IMR-90 (cell line): ENCODE measurements around the gene HS2ST1. TPM values are rescaled to one million over a fixed set of nuclear protein-coding genes. Genes with fewer than 3 reads are reported as not detected.
A peak's percentile ranks its signal among the peaks of the same experiment; 100 is the strongest.

Experiments used
- ATAC-seq: fragments of 200-7000 bp; cut with Tn5 transposase; 2 replicates; pipeline ENCODE4 v1.9.1; 2020; ENCODE audit warnings: low read depth, mild to moderate bottlenecking, moderate library complexity
- BruUV-seq: library from RNA; stranded (reverse); fragments of 400-500 nt; replicated peaks from 2 replicates; lab custom pipeline; 2021; lab: Mats Ljungman, UMichigan
- CTCF ChIA-PET: fragments of 300-600 bp; formaldehyde crosslinking; extraction: SDS; loops from one replicate; lab custom pipeline; 2021; ENCODE audit warnings: antibody characterized with exemption; lab: Yijun Ruan, JAX
- POLR2A ChIA-PET: fragments of 300-600 bp; sonication (Branson Sonifier 250); formaldehyde crosslinking; loops from one replicate; lab custom pipeline; 2022; ENCODE audit warnings: antibody characterized with exemption; ENCODE audit not compliant: unreplicated experiment; lab: Charles Lee
- DNase-seq: peaks from one replicate; pipeline ENCODE4 v3.0.0; 2013
- H2AFZ ChIP-seq: replicated peaks from 2 replicates; pipeline ENCODE3; 2013; ENCODE audit warnings: low read length, mild to moderate bottlenecking; ENCODE audit not compliant: poor library complexity
- H2AK5ac ChIP-seq: 2 replicates; pipeline ENCODE4 v1.6.1; 2013; ENCODE audit warnings: low read depth, low read length, inconsistent platforms
- H2AK9ac ChIP-seq: replicated peaks from 2 replicates; pipeline ENCODE3; 2013; ENCODE audit warnings: mild to moderate bottlenecking, low read depth, low read length, moderate library complexity; ENCODE audit not compliant: poor library complexity
- H2BK120ac ChIP-seq: 2 replicates; pipeline ENCODE4 v1.6.1; 2013; ENCODE audit warnings: low read depth, low read length, inconsistent platforms
- H2BK15ac ChIP-seq: 3 replicates; pipeline ENCODE4 v1.6.1; 2013; ENCODE audit warnings: low read depth, low read length, inconsistent platforms
- H2BK20ac ChIP-seq: 2 replicates; pipeline ENCODE4 v1.6.1; 2013; ENCODE audit warnings: low read depth, mild to moderate bottlenecking, inconsistent platforms, low read length, moderate library complexity
- H2BK5ac ChIP-seq: 2 replicates; pipeline ENCODE4 v1.6.1; 2013; ENCODE audit warnings: mild to moderate bottlenecking, low read depth, low read length, inconsistent platforms; ENCODE audit not compliant: poor library complexity, severe bottlenecking
- H3K14ac ChIP-seq: replicated peaks from 2 replicates; pipeline ENCODE4 v1.6.1; 2013; ENCODE audit warnings: low read depth, low read length, inconsistent platforms
- H3K18ac ChIP-seq: 2 replicates; pipeline ENCODE4 v1.6.1; 2013; ENCODE audit warnings: low read depth, low read length, control low read depth
- H3K23ac ChIP-seq: 2 replicates; pipeline ENCODE4 v1.6.1; 2013; ENCODE audit warnings: low read depth, low read length, inconsistent platforms
- H3K27ac ChIP-seq: 2 replicates; pipeline ENCODE4 v1.5.1; 2013; ENCODE audit warnings: mild to moderate bottlenecking, control low read depth, low read length; ENCODE audit not compliant: insufficient read depth
- H3K27me3 ChIP-seq: 2 replicates; pipeline ENCODE4 v1.6.1; 2013; ENCODE audit warnings: low read length; ENCODE audit not compliant: control insufficient read depth, insufficient read depth
- H3K36me3 ChIP-seq: 2 replicates; pipeline ENCODE4 v1.6.1; 2013; ENCODE audit warnings: low read length, mixed read lengths; ENCODE audit not compliant: control insufficient read depth, insufficient read depth
- H3K4ac ChIP-seq: 2 replicates; pipeline ENCODE4 v1.6.1; 2013; ENCODE audit warnings: low read depth, low read length, inconsistent platforms
- H3K4me1 ChIP-seq: 2 replicates; pipeline ENCODE4 v1.6.1; 2013; ENCODE audit warnings: low read length, mixed read lengths; ENCODE audit not compliant: control insufficient read depth, insufficient read depth
- H3K4me2 ChIP-seq: 2 replicates; pipeline ENCODE4 v1.6.1; 2013; ENCODE audit warnings: low read depth, mild to moderate bottlenecking, control low read depth, low read length, moderate library complexity
- H3K4me3 ChIP-seq: 2 replicates; pipeline ENCODE4 v1.5.1; 2013; ENCODE audit warnings: low read depth, mild to moderate bottlenecking, control low read depth, low read length, moderate library complexity; ENCODE audit not compliant: insufficient read depth
- H3K56ac ChIP-seq: 2 replicates; pipeline ENCODE4 v1.6.1; 2013; ENCODE audit warnings: low read length, inconsistent platforms; ENCODE audit not compliant: insufficient read depth; ENCODE audit errors: extremely low read depth
- H3K79me1 ChIP-seq, 2 experiments: 2 replicates each; pipeline ENCODE4 v1.6.1; 2013; ENCODE audit warnings: low read length in 2 of 2, inconsistent platforms in 1 of 2, low read depth in 1 of 2
- H3K9ac ChIP-seq: 2 replicates; pipeline ENCODE4 v1.6.1; 2013; ENCODE audit warnings: low read depth, low read length, control low read depth
- H3K9me1 ChIP-seq: 2 replicates; pipeline ENCODE4 v1.6.1; 2013; ENCODE audit warnings: low read length, inconsistent platforms; ENCODE audit not compliant: insufficient read depth
- H3K9me3 ChIP-seq: 2 replicates; pipeline ENCODE4 v1.6.1; 2013; ENCODE audit warnings: low read length; ENCODE audit not compliant: control insufficient read depth, insufficient read depth
- H4K20me1 ChIP-seq: 2 replicates; pipeline ENCODE4 v1.6.1; 2013; ENCODE audit warnings: low read length, inconsistent platforms; ENCODE audit not compliant: insufficient read depth
- H4K5ac ChIP-seq: 2 replicates; pipeline ENCODE4 v1.6.1; 2013; ENCODE audit warnings: mild to moderate bottlenecking, low read depth, low read length, control low read depth
- H4K8ac ChIP-seq, 2 experiments: 2 replicates each; pipeline ENCODE4 v1.6.1; 2013; ENCODE audit warnings: low read depth in 2 of 2, low read length in 2 of 2, control low read depth in 1 of 2, inconsistent platforms in 1 of 2
- H4K91ac ChIP-seq: 2 replicates; pipeline ENCODE4 v1.6.1; 2013; ENCODE audit warnings: low read depth, low read length, inconsistent platforms; ENCODE audit not compliant: insufficient read depth
- CEBPB ChIP-seq: IDR thresholded peaks from 2 replicates; pipeline ENCODE4 v1.6.1; 2012; ENCODE audit warnings: low read depth, low read length, improper control_type of control experiment
- CHD1 ChIP-seq: IDR thresholded peaks from 2 replicates; pipeline ENCODE4 v1.6.1; 2012; ENCODE audit warnings: low read depth, low read length, improper control_type of control experiment
- CTCF ChIP-seq: conservative IDR thresholded peaks from 2 replicates; pipeline ENCODE4 v1.5.1; 2012; ENCODE audit warnings: mild to moderate bottlenecking, low read depth, low read length, improper control_type of control experiment
- POLR2A ChIP-seq: IDR thresholded peaks from 2 replicates; pipeline ENCODE4 v1.6.1; 2012; ENCODE audit warnings: mild to moderate bottlenecking, low read depth, low read length
- RCOR1 ChIP-seq: IDR thresholded peaks from 2 replicates; pipeline ENCODE4 v1.6.1; 2012; ENCODE audit warnings: mild to moderate bottlenecking, low read length, improper control_type of control experiment; ENCODE audit not compliant: insufficient replicate concordance
- USF2 ChIP-seq: fragments of 150-350 bp; IDR thresholded peaks from 2 replicates; pipeline ENCODE4 v1.6.1; 2017; ENCODE audit warnings: mild to moderate bottlenecking, antibody characterized with exemption, low read length, low read depth
- WGBS, 2 experiments: methylation state at CpG; one replicate each; pipeline versions ENCODE4 v1.1.5 to v1.1.7; 2013; ENCODE audit warnings: missing lambda C conversion rate in 2 of 2; ENCODE audit not compliant: insufficient read length in 1 of 2; ENCODE audit errors: extremely low coverage in 2 of 2; 5-methylcytosine and 5-hydroxymethylcytosine counted together
- dilution Hi-C: fragments of 300-500 bp; cut with HindIII; formaldehyde crosslinking; loops from one replicate; pipeline ENCODE4 v1.14.3; 2018; ENCODE audit warnings: low sequenced_read_pairs; ENCODE audit not compliant: unreplicated experiment
- in situ Hi-C: fragments of 300-500 bp; cut with MboI; formaldehyde crosslinking; loops from 3 replicates; pipeline ENCODE4 v1.14.3; 2019; ENCODE audit warnings: low sequenced_read_pairs, inconsistent platforms, mixed read lengths
- intact Hi-C: fragments of 100-400 bp; cut with micrococcal nuclease; formaldehyde crosslinking; loops from 2 replicates; pipeline ENCODE4 v1.10.0; 2022
- polyA plus RNA-seq, 3 experiments: library from polyadenylated mRNA; depleted of rRNA; stranded (reverse); fragments of >200 nt; gene quantifications; 2 replicates each; pipeline ENCODE4 v1.2.3, GENCODE V29; 2012; ENCODE audit warnings: low replicate concordance in 1 of 3
- total RNA-seq: library from RNA; depleted of rRNA; stranded (reverse); fragments of >200 nt; gene quantifications from 2 replicates; pipeline ENCODE4 v1.2.3, GENCODE V29; 2012

HS2ST1 gene
- total and polyA plus RNA-seq, 2 of the 4 experiments (the other 2 are of a cell fraction) = 7.8 to 13.1 TPM

- BruUV-seq = no TSS peak
- H2BK5ac ChIP-seq = no peak overlapping the region
- ChIA-PET POLR2A (no interaction called here), CTCF (interaction anchor here (1.3 kb wide), 2 partner anchors 12 to 14 kb away, joined by 4 to 5 read pairs; no protein-coding TSS in a partner anchor)
- no peak overlapping the region for H4K8ac ChIP-seq
- no peaks in the 10 kb centered on the region for H3K36me3 ChIP-seq
- H4K5ac ChIP-seq = no peak overlapping the region
- 100% methylated on average over 2 of the region's 2 CpGs; no CpG with 5 or more reads in 1 of the 2 experiments for WGBS, 2 experiments
- no peak overlapping the region for H3K4me3 ChIP-seq
- H3K79me1 ChIP-seq = no peaks in the 10 kb centered on the region
- no peaks in the 10 kb centered on the region for H3K27me3 ChIP-seq
- H4K20me1 ChIP-seq = no peaks in the 10 kb centered on the region
- in situ Hi-C loops (no loop called here), dilution Hi-C loops (no loop called here), intact Hi-C loops (loop anchor here (5.0 kb wide), 1 partner anchor 1577 kb away; no protein-coding TSS in a partner anchor)
- H3K9ac ChIP-seq = no peak overlapping the region
- 0 out of 2 replicates have a peak overlapping the region, but pooled peaks have one; percentile 4 for H3K4ac ChIP-seq
- peaks cover 8% of the 10 kb centered on the region for H3K4me1 ChIP-seq
- H2AK9ac ChIP-seq = no peak overlapping the region
- peak overlapping the region; percentile 32; the same call in 1 of the 3 replicates for H2BK15ac ChIP-seq
- peaks cover 5% of the 10 kb centered on the region; the same call in 1 of the 2 replicates for H3K9me1 ChIP-seq
- DNase-seq (no peak), ATAC-seq (no peak)
- H2BK20ac ChIP-seq = no peak overlapping the region
- no peak overlapping the region for H2AK5ac ChIP-seq
- TF ChIP-seq USF2 = no peak
- no peak for TF ChIP-seq CHD1
- 0 out of 2 replicates have a peak, but pooled peaks have one; percentile 8 for TF ChIP-seq CTCF
- no peak for TF ChIP-seq POLR2A
- no peak for TF ChIP-seq CEBPB
- TF ChIP-seq RCOR1 = no peak
- H3K14ac ChIP-seq = no peak overlapping the region
- no peak overlapping the region for H4K91ac ChIP-seq
- no peak overlapping the region for H3K4me2 ChIP-seq
- no peak overlapping the region for H3K27ac ChIP-seq
- no peak overlapping the region for H2AFZ ChIP-seq
- 0 out of 2 replicates have a peak overlapping the region, but pooled peaks have one; percentile 48 for H2BK120ac ChIP-seq
- no peak overlapping the region for H3K23ac ChIP-seq
- H3K18ac ChIP-seq = no peak overlapping the region
- H3K9me3 ChIP-seq = no peaks in the 10 kb centered on the region
- H3K56ac ChIP-seq = no peak overlapping the region
These were observed 206.3 kb downstream of the HS2ST1 start for GRCh38 chr1:87120779-87121178.
